ENCODE results near the gene ATG14. TPM values are rescaled to one million over a fixed set of nuclear protein-coding genes. Genes with fewer than 3 reads are reported as not detected.

Gene ATG14
- total and polyA plus RNA-seq, 2 of the 13 experiments (the other 11 are each of a cell fraction or from before 2014, with no cell fraction given), result 7.2 to 9.1 TPM

- TF ChIP-seq ZNF737 (CRISPR knock-in tag; IDR thresholded peaks at IDR 0.05; ENCODE audit: borderline replicate concordance) (no peak), MXD1 (CRISPR knock-in tag; IDR thresholded peaks at IDR 0.05) (peak; percentile 90; the same call in 1 of the 2 replicates), LCORL (IDR thresholded peaks at IDR 0.05) (no peak), LCORL (CRISPR knock-in tag; IDR thresholded peaks at IDR 0.05) (no peak; the same call in 1 of the 2 replicates), NR0B2 (CRISPR knock-in tag; IDR thresholded peaks at IDR 0.05) (no peak), TFDP1 (CRISPR knock-in tag; IDR thresholded peaks at IDR 0.05; ENCODE audit: borderline replicate concordance) (peak; percentile 63; the same call in 1 of the 2 replicates), DNMT1 (CRISPR knock-in tag; IDR thresholded peaks at IDR 0.05) (no peak), ZNF30 (CRISPR knock-in tag; IDR thresholded peaks at IDR 0.05) (no peak), PHB2 (IDR thresholded peaks at IDR 0.05; ENCODE audit: partially characterized antibody) (no peak), SSRP1 (CRISPR knock-in tag; IDR thresholded peaks at IDR 0.05) (no peak), MED13 (CRISPR knock-in tag; IDR thresholded peaks at IDR 0.05) (peak; percentile 41; the same call in 1 of the 2 replicates), CBFB (CRISPR knock-in tag; IDR thresholded peaks at IDR 0.05) (peak; percentile 47; the same call in 1 of the 2 replicates), GPN1 (CRISPR knock-in tag; IDR thresholded peaks at IDR 0.05; ENCODE audit: borderline replicate concordance) (no peak), HNRNPH1 (optimal IDR thresholded peaks at IDR 0.05; ENCODE audit: low read depth, low read length) (no peak), SRF (IDR thresholded peaks at IDR 0.05; ENCODE audit: low read depth, low read length) (no peak), ZNF710 (CRISPR knock-in tag; IDR thresholded peaks at IDR 0.05; ENCODE audit: borderline replicate concordance) (no peak), NR2F2 (IDR thresholded peaks at IDR 0.05; ENCODE audit: borderline replicate concordance, low read depth) (no peak), ZNF713 (CRISPR knock-in tag; IDR thresholded peaks at IDR 0.05) (no peak), PCBP2 (optimal IDR thresholded peaks at IDR 0.05; ENCODE audit: low read depth, low read length, poor library complexity, severe bottlenecking) (no peak), KLF11 (CRISPR knock-in tag; IDR thresholded peaks at IDR 0.05) (no peak), ZNF546 (CRISPR knock-in tag; conservative IDR thresholded peaks at IDR 0.05) (no peak), ZNF329 (CRISPR knock-in tag; IDR thresholded peaks at IDR 0.05; ENCODE audit: low read depth) (no peak), KDM3A (CRISPR knock-in tag; IDR thresholded peaks at IDR 0.05; ENCODE audit: low read depth) (peak; percentile 22; the same call in 1 of the 2 replicates), CSRNP2 (CRISPR knock-in tag; conservative IDR thresholded peaks at IDR 0.05; ENCODE audit: low read depth) (no peak)
Observed at GRCh38 chr14:55411426-55412389, at the start of gene ATG14 (continued).

Measured in HepG2 (cell line).